SW 1271 (cell line): ENCODE measurements around the gene C1QL1.
A peak's percentile ranks its signal among the peaks of the same experiment; 100 is the strongest.
"Not testable (repeated sequence)": the region's sequence is repeated elsewhere in the genome, so short reads cannot be mapped to it uniquely, and the experiment has no call there.

Experiments used
- DNase-seq, 2 experiments: peaks; one replicate each; lab custom pipeline; 2025; lab: John Stamatoyannopoulos, UW

The C1QL1 gene

GRCh38 chr17:44961921-44962350, 6.2 kb downstream of the C1QL1 start:
- DNase-seq, result no peak

- no peak for DNase-seq
Observed at GRCh38 chr17:44960691-44961090, 7.4 kb downstream of the C1QL1 start.

GRCh38 chr17:44959821-44960531, 8.1 kb downstream of the C1QL1 start:
- DNase-seq, result no peak

DNA sequence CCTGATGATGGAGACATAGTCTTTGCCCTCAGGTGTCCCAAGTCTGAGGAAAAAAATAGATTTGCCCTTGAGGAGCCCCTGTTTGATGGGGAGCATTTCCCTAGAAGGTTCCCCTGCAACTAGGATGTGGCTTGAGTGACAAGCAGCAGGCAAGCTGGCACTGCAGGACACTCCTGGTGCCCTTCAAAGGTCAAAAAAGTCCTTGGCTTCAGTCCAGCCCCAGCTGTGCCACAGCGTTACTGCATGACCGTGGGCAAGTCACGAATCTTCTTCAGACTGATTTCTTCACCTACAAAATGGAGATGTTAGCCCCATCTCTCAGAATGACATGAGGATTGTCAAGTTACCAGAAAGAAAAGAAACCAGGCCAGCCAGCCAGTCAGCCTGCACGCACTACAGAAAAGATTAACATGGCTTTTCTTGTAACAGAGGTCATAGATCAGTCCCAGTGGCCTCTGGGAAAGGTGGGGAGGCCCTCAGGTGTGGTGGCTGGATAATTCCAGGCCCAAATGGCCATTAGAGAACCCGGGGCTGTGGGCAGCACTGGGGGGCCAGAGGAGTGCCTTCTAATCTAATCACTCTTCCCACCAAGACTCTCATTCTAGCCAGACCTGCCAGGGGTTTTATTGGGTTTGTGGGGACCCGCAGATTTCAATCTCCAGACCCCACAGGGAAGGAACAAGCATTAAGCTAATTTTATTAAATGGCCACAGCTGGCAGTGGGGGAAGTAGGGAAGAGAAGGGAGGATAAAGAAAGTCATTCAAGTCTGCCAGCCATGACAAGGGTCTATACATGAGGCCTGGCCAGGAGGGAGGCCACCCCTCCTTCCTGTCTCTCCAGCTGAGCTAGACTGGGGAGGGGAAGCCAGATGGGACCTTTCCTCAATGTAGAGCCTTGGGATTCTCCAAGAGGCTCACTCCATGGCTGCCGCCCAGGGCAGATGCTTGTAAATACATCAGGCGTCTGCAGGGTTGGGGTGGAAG, 10.8 kb downstream of the C1QL1 start:
- no peak for DNase-seq

- no peak for DNase-seq
Observed at GRCh38 chr17:44955674-44956425, 12.3 kb downstream of the C1QL1 start.

DNA sequence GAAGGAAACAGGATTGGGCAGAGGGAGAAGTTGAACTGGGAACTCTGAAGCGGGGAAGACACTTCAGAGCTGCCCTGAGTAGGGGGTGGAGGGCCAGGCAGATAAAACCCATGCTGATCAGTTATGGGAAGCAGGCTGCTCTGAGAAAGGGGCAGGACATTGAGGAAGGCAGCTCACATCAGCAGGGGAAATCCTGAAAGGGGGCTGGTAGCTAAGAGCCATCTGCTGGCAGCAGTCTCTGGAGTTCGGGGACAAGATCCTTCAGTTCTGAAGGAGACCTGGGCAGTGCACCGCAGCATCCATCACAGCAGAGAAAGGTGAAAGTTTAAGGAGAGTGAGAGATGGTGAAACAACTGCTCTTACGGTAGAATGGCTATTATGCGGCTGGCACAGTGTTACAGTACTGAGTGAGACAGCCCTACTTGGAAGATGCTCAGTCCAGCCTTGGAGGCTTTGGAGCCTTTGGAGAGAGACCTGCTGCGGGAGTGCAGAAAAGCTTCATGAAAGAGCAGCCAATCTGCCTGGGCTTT, 15.1 kb downstream of the C1QL1 start:
- no peak for DNase-seq

- DNase-seq, result no peak
Observed at GRCh38 chr17:44948315-44948795, 19.7 kb downstream of the C1QL1 start.

DNA sequence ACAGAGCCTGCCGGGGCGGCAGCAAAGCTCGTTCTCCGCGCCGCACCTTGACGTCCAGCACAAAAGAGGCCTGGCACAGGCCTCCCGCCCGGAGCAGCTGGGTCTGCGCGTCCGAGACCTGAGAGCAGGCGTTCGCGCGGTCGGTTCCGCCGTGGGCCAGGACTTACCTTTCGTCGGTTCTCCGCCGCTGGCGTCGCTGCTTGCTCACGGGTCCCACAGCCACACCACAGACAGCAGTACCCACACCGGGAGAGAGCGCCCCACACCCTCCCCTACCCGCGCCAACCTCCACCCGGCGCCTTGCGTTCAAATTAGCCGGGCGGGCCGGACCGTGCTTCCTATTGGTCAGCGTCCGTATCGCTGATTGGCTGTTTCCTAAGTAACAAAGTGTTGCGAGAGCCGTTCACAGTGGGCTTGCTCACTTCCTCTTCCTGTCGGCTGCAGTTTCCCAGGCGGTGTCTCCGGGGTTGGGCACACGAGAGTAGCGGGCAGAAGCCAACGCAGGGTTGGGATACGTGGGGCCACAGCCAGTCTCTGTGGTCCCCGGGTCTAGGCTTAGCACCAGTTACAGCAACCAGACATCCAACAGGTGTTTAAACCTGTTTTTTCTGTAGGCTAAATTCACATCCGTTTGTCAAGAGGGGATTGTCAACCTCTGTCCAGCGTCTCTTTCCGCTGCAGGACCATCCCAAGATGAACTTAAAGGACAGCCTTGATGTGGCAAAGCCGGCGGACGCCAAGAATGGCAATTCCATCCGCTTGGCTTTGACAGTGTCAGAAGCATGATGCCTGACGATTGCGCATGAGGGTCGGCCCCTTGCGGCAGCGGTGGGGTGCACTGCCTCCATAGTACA, 20.4 kb downstream of the C1QL1 start, which contains the start of gene KIF18B:
Gene KIF18B, minus strand, starts transcription at position 313 of the 854 bp plus-strand sequence. CDS start 11,429 bp downstream, outside the sequence.
- DNase-seq, result peak; percentile 95 to 97

DNA sequence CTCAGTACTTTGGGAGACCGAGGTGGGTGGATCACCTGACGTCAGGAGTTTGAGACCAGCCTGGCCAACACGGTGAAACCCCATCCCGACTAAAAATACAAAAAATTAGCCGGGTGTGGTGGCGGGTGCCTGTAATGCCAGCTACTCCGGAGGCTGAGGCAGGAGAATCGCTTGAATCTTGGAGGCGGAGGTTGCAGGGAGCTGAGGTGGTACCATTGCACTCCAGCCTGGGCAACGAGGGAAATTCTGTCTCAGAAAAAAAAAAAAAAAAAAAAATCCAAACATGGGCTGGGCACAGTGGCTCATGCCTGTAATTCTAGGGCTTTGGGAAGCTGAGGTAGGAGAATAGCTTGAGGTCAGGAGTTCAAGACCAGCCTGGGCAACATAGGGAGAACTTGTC, 22.5 kb downstream of the C1QL1 start:
- DNase-seq, result not testable (repeated sequence)

DNA sequence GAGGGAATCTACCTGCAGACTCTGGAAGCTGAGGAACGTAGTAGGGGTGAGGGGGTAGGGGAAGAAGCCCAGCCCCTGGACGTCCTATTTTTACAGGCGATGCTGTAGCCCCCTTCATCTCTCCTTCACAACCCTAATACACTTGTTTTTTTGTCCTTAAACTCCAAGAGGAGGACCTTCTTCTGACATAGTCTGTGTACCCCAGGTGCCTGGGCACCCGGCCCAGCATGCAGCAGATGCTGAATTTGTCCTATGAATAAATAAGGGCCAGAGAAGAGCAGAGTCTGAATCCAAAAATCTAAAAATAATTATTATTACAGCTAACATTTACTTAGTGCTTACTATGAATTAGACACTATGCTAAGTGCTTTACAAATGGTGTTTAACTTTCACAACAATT, 25.6 kb downstream of the C1QL1 start:
- no peak for DNase-seq

- no peak for DNase-seq
Observed at GRCh38 chr17:44941712-44942331, 26.3 kb downstream of the C1QL1 start.

GRCh38 chr17:44940768-44941167, 27.3 kb downstream of the C1QL1 start:
- no peak for DNase-seq

DNA sequence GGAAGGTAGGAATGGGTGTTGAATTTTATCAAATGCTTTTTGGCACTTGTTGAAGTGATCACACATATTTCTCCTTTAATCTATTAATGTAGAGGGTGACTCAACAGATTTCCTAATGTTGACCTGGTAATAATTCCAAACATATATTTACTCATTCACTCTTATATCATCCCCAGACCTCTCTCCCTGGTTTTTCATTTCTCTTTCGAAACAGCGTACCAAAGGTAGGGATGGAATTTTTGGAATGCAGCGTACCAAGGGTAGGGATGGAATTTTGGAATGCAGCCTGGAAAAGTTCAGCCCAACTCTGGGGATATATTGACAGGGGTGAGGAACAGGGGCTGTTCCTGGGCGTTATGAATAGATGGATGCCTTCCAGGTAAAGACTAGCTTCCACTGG, 27.8 kb downstream of the C1QL1 start:
- no peak for DNase-seq

DNA sequence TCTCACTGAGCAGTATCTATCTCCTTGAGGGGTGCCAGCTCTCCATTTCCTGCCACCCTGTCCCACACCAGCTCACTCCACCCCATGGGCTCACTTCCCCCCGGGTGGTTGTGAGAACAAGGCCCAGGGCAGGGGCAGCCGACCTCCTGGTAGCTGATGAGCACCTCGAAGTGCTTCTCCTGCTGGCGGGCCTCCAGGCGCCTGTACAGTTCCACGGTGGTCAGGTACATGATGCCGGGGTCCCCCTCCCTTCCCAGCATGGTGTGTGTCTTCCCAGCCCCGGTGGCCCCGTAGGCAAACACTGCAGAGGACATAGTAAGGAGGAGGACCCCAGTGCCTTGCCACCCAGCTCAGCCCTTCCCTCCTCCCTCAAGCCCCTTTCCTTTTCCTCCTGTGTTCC, 33.0 kb downstream of the C1QL1 start:
- no peak for DNase-seq

GRCh38 chr17:44934745-44935105, 33.4 kb downstream of the C1QL1 start:
- no peak for DNase-seq

DNA sequence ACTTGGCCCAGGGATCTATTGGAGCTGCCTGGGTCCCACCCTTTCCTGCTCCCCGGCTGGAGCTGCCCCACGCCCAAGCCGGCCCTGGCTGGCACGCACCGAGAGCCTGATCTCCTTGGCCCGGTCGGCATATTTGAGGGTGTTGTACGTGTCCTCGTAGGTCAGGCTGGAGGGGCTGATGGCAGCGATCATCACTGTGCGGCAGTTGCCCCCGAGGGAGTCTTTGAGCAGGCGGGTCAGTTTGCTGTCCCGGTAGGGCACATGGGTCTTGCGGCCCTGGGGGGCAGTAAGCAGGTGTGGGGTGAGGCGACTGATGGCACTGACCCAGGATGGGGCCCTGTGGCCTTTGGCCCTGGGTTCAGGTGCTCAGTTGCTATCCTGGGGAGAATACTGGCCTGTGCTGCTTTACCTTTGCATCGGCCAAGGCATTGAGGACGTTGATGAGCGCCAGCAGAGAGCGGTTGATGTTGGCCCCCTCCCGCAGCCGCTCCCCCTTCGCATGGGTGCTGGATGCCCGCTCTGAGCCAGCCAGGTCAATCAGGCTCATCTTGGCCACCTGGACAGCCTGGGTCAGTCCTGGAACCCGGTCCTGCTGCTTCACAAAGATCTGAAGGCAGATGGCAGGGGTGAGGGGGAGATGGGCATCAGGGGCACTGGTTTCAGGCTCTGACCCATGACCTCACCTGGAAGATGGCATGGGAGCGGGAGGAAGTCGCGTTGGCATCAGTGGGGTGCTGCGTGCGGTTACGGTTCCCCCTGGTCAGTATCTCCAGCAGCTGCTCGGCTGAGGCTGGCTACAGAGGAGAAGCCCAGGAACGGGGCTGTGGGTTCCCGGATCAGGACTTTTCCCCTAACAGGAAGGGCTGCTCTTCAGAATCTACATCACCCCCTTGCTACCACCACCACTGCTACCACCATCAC, 34.0 kb downstream of the C1QL1 start:
- DNase-seq, result no peak

DNA sequence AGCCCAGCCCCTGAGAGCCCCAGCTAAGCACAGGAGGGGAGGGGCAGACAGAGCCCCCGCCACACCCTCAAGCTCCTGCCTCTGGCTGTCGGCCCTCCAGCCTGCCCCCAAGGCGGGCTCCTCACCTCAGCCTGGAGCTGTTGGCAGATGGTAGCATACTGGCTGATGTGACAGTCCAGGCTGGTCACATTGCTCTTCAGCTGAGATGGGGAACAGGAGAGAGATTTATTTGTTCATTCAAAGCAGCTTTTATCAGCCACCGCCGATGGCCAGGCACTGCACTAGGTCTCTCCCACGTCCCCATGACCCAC, 35.4 kb downstream of the C1QL1 start:
- DNase-seq, result no peak

GRCh38 chr17:44932096-44932786, 35.9 kb downstream of the C1QL1 start:
- no peak for DNase-seq

DNA sequence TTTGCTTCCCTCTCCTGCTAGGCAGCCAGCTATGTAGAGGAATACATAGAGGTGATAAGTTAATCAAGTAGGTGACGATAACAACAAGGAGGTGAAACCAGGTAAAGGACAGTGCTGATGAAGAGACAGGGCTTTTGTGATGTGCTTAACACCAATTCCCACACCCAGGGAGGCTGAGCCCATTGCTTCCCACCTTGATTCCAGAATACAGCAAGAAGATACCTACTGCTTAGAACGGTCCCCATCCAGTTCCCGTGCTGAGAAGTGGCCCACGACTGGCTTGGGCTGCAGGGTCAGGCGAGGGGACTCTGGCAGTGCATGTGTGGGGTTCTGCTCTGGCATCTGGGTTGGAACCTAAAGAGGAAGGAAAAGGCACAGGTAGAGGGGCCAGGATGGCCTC, 36.7 kb downstream of the C1QL1 start:
- DNase-seq, result no peak
